Measurements from ENCODE around the gene ADAD2. TPM values are rescaled to one million over a fixed set of nuclear protein-coding genes. Genes with fewer than 3 reads are reported as not detected.
A peak's percentile ranks its signal among the peaks of the same experiment; 100 is the strongest.
"Not testable (repeated sequence)": the region's sequence is repeated elsewhere in the genome, so short reads cannot be mapped to it uniquely, and the experiment has no call there.

The ADAD2 gene
- polyA plus RNA-seq, 3 donors = 0.30 to 0.73 TPM; not detected in 1

GRCh38 chr16:84214451-84215066 lies 23.6 kb downstream of the ADAD2 start:
- DNase-seq (ENCODE audit: extremely low read depth in 1 of 11, low read depth in 9 of 11, low spot score in 4 of 11) = no peak

GRCh38 chr16:84215531-84215930 lies 24.6 kb downstream of the ADAD2 start:
- no peak for DNase-seq (ENCODE audit: extremely low read depth in 1 of 11, low read depth in 9 of 11, low spot score in 4 of 11)

- not testable (repeated sequence) for DNase-seq (ENCODE audit: extremely low read depth in 1 of 11, low read depth in 9 of 11, low spot score in 4 of 11)
These were observed 25.2 kb downstream of the ADAD2 start for GRCh38 chr16:84216144-84216543.

- DNase-seq (ENCODE audit: extremely low read depth in 1 of 11, low read depth in 9 of 11, low spot score in 4 of 11) = no peak
These were observed 27.3 kb downstream of the ADAD2 start for GRCh38 chr16:84218176-84218823.

- DNase-seq (ENCODE audit: extremely low read depth in 1 of 11, low read depth in 9 of 11, low spot score in 4 of 11) = no peak
These were observed 28.0 kb downstream of the ADAD2 start for GRCh38 chr16:84218956-84219355.

- no peak for DNase-seq (ENCODE audit: extremely low read depth in 1 of 11, low read depth in 9 of 11, low spot score in 4 of 11)
These were observed 29.9 kb downstream of the ADAD2 start for GRCh38 chr16:84220851-84221250.

GRCh38 chr16:84223456-84223855 lies 32.5 kb downstream of the ADAD2 start:
- no peak for DNase-seq (ENCODE audit: extremely low read depth in 1 of 11, low read depth in 9 of 11, low spot score in 4 of 11)

GRCh38 chr16:84224554-84224953 lies 33.6 kb downstream of the ADAD2 start:
- no peak for DNase-seq (ENCODE audit: extremely low read depth in 1 of 11, low read depth in 9 of 11, low spot score in 4 of 11)

GRCh38 chr16:84225126-84225525 lies 34.2 kb downstream of the ADAD2 start:
- no peak for DNase-seq (ENCODE audit: extremely low read depth in 1 of 11, low read depth in 9 of 11, low spot score in 4 of 11)

GRCh38 chr16:84225571-84225970 lies 34.6 kb downstream of the ADAD2 start:
- no peak for DNase-seq (ENCODE audit: extremely low read depth in 1 of 11, low read depth in 9 of 11, low spot score in 4 of 11)

- DNase-seq (ENCODE audit: extremely low read depth in 1 of 11, low read depth in 9 of 11, low spot score in 4 of 11) = no peak
These were observed 35.1 kb downstream of the ADAD2 start for GRCh38 chr16:84226026-84226425.

GRCh38 chr16:84227548-84227947 lies 36.6 kb downstream of the ADAD2 start:
- DNase-seq (ENCODE audit: extremely low read depth in 1 of 11, low read depth in 9 of 11, low spot score in 4 of 11) = no peak

GRCh38 chr16:84228256-84228838 lies 37.4 kb downstream of the ADAD2 start:
- DNase-seq (ENCODE audit: extremely low read depth in 1 of 11, low read depth in 9 of 11, low spot score in 4 of 11) = peak in 1 of 11 donors; percentile 26

- DNase-seq (ENCODE audit: extremely low read depth in 1 of 11, low read depth in 9 of 11, low spot score in 4 of 11) = no peak
These were observed 38.5 kb downstream of the ADAD2 start for GRCh38 chr16:84229471-84229870.

GRCh38 chr16:84232060-84232459 lies 41.1 kb downstream of the ADAD2 start:
- DNase-seq (ENCODE audit: extremely low read depth in 1 of 11, low read depth in 9 of 11, low spot score in 4 of 11) = no peak

- no peak for DNase-seq (ENCODE audit: extremely low read depth in 1 of 11, low read depth in 9 of 11, low spot score in 4 of 11)
These were observed 42.0 kb downstream of the ADAD2 start for GRCh38 chr16:84232969-84233368.

GRCh38 chr16:84233748-84234147 lies 42.8 kb downstream of the ADAD2 start:
- DNase-seq (ENCODE audit: extremely low read depth in 1 of 11, low read depth in 9 of 11, low spot score in 4 of 11) = no peak

GRCh38 chr16:84234321-84235241 lies 43.6 kb downstream of the ADAD2 start:
- DNase-seq (ENCODE audit: extremely low read depth in 1 of 11, low read depth in 9 of 11, low spot score in 4 of 11) = no peak

GRCh38 chr16:84236671-84237070 lies 45.7 kb downstream of the ADAD2 start:
- no peak for DNase-seq (ENCODE audit: extremely low read depth in 1 of 11, low read depth in 9 of 11, low spot score in 4 of 11)
